SK-N-SH treated with all-trans-retinoic acid at 6 μM for 48 hours (cell line): Measurements from ENCODE around the gene PCDHB5.

Experiments
- BACH2 ChIP-seq: fragments of 250-450 bp; sonication (Bioruptor Pico); IDR thresholded peaks from 2 replicates; pipeline ENCODE4 v1.9.0; 2021; ENCODE audit warnings: mild to moderate bottlenecking, borderline replicate concordance
- CREB5 ChIP-seq: fragments of 250-450 bp; sonication (Bioruptor Pico); IDR thresholded peaks from 2 replicates; pipeline ENCODE4 v1.5.1; 2020; ENCODE audit warnings: low read depth, mild to moderate bottlenecking, moderate library complexity
- CSDC2 ChIP-seq: fragments of 250-450 bp; sonication (Bioruptor Pico); IDR thresholded peaks from 2 replicates; pipeline ENCODE4 v1.5.0; 2020; ENCODE audit warnings: mild to moderate bottlenecking, moderate library complexity
- ZFP30 ChIP-seq: fragments of 450-650 bp; formaldehyde crosslinking; IDR thresholded peaks from 2 replicates; pipeline ENCODE4 v1.5.0; 2022; ENCODE audit warnings: mild to moderate bottlenecking, moderate library complexity
- ZNF565 ChIP-seq: fragments of 450-650 bp; formaldehyde crosslinking; conservative IDR thresholded peaks from 2 replicates; pipeline ENCODE4 v1.5.0; 2020; ENCODE audit warnings: low read depth, mild to moderate bottlenecking, moderate library complexity
- TF ChIP-seq, protein P1 (sequence below): fragments of 250-450 bp; sonication (Bioruptor Pico); IDR thresholded peaks from 2 replicates; pipeline ENCODE4 v1.5.1; 2021; ENCODE audit warnings: mild to moderate bottlenecking, moderate library complexity
- TF ChIP-seq, protein P2 (sequence below): fragments of 250-450 bp; sonication (Bioruptor Pico); IDR thresholded peaks from 2 replicates; pipeline ENCODE4 v1.5.0; 2020; ENCODE audit warnings: mild to moderate bottlenecking, moderate library complexity

- TF ChIP-seq ZNF565 (no peak), BACH2 (no peak), ZFP30 (no peak), CSDC2 (CRISPR knock-in tag) (no peak), CREB5 (CRISPR knock-in tag) (no peak)
- TF ChIP-seq, protein P1, sequence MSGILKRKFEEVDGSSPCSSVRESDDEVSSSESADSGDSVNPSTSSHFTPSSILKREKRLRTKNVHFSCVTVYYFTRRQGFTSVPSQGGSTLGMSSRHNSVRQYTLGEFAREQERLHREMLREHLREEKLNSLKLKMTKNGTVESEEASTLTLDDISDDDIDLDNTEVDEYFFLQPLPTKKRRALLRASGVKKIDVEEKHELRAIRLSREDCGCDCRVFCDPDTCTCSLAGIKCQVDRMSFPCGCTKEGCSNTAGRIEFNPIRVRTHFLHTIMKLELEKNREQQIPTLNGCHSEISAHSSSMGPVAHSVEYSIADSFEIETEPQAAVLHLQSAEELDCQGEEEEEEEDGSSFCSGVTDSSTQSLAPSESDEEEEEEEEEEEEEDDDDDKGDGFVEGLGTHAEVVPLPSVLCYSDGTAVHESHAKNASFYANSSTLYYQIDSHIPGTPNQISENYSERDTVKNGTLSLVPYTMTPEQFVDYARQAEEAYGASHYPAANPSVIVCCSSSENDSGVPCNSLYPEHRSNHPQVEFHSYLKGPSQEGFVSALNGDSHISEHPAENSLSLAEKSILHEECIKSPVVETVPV (CRISPR knock-in tag) = no peak
- TF ChIP-seq, protein P2, sequence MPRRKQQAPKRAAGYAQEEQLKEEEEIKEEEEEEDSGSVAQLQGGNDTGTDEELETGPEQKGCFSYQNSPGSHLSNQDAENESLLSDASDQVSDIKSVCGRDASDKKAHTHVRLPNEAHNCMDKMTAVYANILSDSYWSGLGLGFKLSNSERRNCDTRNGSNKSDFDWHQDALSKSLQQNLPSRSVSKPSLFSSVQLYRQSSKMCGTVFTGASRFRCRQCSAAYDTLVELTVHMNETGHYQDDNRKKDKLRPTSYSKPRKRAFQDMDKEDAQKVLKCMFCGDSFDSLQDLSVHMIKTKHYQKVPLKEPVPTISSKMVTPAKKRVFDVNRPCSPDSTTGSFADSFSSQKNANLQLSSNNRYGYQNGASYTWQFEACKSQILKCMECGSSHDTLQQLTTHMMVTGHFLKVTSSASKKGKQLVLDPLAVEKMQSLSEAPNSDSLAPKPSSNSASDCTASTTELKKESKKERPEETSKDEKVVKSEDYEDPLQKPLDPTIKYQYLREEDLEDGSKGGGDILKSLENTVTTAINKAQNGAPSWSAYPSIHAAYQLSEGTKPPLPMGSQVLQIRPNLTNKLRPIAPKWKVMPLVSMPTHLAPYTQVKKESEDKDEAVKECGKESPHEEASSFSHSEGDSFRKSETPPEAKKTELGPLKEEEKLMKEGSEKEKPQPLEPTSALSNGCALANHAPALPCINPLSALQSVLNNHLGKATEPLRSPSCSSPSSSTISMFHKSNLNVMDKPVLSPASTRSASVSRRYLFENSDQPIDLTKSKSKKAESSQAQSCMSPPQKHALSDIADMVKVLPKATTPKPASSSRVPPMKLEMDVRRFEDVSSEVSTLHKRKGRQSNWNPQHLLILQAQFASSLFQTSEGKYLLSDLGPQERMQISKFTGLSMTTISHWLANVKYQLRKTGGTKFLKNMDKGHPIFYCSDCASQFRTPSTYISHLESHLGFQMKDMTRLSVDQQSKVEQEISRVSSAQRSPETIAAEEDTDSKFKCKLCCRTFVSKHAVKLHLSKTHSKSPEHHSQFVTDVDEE = no peak
These were observed 13.0 kb upstream of the PCDHB5 start for GRCh38 chr5:141121985-141122384.
